Measurements from ENCODE around the gene MORF4L1.
A peak's percentile ranks its signal among the peaks of the same experiment; 100 is the strongest.
"Not testable (repeated sequence)": the region's sequence is repeated elsewhere in the genome, so short reads cannot be mapped to it uniquely, and the experiment has no call there.

The MORF4L1 gene, protein sequence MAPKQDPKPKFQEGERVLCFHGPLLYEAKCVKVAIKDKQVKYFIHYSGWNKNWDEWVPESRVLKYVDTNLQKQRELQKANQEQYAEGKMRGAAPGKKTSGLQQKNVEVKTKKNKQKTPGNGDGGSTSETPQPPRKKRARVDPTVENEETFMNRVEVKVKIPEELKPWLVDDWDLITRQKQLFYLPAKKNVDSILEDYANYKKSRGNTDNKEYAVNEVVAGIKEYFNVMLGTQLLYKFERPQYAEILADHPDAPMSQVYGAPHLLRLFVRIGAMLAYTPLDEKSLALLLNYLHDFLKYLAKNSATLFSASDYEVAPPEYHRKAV

GRCh38 chr15:78872155-78872971, at the start of gene MORF4L1:
Gene MORF4L1 (plus strand): TSS chr15:78872890. CDS start chr15:78873018, 128 bp downstream.
- DNase-seq (ENCODE audit: low read depth in 2 of 2): peak; percentile 93 to 94

GRCh38 chr15:78828920-78829319, 43.8 kb upstream of the MORF4L1 start:
- no peak for DNase-seq (ENCODE audit: low read depth in 2 of 2)

DNA sequence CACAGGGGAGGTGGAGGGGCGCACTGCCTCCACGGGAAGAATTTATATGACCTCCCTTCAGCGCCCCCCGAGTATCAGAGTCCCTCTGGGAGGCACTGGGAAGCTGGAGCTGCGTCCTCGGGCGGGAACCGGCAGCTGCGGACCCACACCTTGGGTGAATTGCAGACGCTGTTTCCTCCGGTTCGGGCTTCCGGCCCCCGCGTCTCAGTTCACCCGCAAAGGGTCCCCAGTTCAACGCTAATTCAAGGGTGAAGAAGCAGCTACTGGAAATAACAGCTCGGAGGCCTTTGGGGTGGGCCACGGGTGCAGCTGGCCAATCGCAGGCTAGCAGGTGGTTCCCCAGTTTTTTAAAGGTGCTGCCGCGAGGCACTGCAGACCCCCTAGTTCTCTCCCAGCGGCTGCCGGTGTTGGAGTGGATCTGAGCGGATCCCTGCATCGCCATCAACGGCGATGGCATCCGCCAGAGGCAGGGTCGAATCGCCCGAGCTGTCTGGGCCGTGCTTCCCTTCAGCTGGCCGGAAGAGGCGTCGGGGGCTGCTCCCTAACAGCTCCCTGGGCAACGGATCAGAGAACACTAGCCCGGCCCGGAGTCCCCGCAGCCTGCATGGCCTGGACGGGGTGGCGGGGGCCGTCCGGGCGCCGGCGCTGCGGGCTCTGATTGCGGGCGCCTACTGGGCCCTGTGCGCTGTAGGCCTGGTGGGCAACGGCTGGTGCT, 42.0 kb upstream of the MORF4L1 start:
- no peak for DNase-seq (ENCODE audit: low read depth in 2 of 2)

GRCh38 chr15:78831229-78832207, 41.2 kb upstream of the MORF4L1 start:
- no peak for DNase-seq (ENCODE audit: low read depth in 2 of 2)

- DNase-seq (ENCODE audit: low read depth in 2 of 2): no peak
These were observed 36.4 kb upstream of the MORF4L1 start for GRCh38 chr15:78836333-78836732.

- DNase-seq (ENCODE audit: low read depth in 2 of 2): no peak
These were observed 35.6 kb upstream of the MORF4L1 start for GRCh38 chr15:78837131-78837530.

DNA sequence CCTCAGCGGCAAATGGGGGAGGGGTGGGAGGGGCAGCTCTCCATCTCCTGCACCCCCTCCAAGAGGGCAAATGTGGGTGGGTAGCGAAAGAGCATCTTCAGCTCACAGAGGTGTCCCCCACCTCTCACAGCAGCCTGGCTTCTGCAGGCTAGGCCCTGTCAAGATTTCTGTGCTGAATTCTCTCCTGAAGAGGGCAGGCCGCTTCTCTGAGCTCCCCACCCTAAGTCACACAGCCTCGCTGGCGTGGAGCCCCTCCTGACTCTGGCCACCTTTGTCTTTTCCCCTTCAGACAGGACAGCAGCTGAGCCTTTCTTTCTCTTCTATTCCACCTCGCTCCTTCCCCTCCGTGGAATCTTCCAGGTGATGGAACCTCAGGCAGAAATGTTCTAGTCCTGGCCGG, 35.1 kb upstream of the MORF4L1 start:
- DNase-seq (ENCODE audit: low read depth in 2 of 2): no peak

- no peak for DNase-seq (ENCODE audit: low read depth in 2 of 2)
These were observed 34.2 kb upstream of the MORF4L1 start for GRCh38 chr15:78838489-78838888.

DNA sequence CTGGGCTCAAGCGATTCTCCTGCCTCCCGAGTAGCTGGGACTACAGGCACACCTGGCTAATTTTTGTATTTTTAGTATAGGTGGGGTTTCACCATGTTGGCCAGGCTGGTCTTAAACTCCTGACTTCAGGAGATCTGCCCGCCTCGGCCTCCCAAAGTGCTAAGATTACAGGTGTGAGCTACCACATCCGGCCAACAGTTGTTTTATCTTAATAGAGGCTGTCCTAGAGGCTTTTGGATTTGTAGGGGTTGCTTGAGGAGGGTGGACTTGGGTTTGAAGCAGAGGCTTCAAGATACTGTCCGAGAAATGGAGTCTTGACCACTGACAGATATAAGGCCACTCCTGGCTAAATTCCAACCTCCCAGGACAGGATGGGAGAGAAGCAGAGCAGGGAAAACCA, 33.5 kb upstream of the MORF4L1 start:
- not testable (repeated sequence) for DNase-seq (ENCODE audit: low read depth in 2 of 2)

DNA sequence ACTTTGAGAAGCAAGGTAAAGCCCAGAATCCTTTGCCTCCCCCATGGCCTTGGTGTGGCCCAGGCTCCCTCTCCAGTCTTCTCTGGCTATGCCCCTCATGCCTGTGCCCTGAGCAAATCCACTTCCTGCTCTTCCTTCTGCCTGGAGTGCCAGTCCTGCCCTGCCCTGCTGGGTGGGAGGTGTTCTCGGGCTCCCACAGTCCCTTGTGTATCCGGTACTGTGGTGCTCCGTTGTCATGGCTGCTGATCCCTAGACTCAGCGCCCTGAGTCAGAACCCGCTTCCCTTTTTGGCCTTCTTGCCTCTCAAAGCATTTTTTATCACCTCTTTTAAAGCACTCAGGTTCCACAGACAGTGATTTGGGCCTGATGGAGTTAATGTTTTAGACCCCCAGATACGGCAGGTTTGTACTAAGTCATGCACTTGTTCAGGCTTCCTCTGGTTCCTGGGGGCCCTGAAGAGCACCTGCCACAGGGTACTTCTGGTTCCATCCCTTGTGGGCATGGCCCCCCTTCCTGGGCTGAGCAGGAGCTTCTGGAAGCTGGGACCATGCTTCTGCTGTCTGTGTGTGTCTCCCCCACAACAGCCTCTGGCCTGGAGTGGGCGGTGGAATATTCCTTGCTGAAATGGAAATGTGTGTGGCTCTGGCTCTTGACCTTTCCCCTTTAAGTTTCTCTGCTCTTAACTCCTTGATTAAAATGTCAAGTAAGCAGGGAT, 31.9 kb upstream of the MORF4L1 start:
- DNase-seq (ENCODE audit: low read depth in 2 of 2): no peak

GRCh38 chr15:78841376-78841706, 31.3 kb upstream of the MORF4L1 start:
- DNase-seq (ENCODE audit: low read depth in 2 of 2): no peak

DNA sequence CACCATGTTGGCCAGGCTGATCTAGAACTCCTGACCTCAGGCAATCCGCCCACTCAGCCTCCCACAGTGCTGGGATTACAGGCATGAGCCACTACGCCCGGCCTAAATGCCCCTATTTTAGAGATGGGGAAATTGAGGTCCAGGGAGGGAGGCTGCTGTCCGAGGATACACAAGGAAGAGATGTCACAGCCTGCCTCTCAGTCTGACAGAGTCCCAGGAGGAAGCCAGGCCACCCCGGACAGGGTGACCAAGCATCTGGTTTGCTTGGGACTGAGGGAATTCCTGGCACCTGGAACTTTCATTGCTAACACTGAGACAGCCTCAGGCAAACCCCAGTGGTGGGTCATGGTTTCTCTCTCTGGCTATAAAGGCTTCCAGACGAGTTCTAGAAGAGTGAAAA, 30.8 kb upstream of the MORF4L1 start:
- DNase-seq (ENCODE audit: low read depth in 2 of 2): no peak

GRCh38 chr15:78842519-78842918, 30.2 kb upstream of the MORF4L1 start:
- no peak for DNase-seq (ENCODE audit: low read depth in 2 of 2)

DNA sequence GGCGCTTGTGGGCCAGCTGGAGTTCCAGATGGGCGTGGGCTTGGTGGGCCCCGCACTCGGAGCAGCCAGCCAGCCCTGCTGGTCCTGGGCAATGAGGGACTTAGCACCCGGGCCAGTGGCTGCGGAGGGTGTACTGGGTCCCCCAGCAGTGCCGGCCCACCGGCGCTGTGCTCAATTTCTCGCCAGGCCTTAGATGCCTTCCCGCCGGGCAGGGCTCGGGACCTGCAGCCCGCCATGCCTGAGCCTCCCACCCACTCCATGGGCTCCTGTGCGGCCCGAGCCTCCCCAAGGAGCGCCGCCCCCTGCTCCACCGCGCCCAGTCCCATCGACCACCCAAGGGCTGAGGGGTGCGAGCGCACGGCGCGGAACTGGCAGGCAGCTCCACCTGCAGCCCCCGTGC, 25.8 kb upstream of the MORF4L1 start:
- not testable (repeated sequence) for DNase-seq (ENCODE audit: low read depth in 2 of 2)

DNA sequence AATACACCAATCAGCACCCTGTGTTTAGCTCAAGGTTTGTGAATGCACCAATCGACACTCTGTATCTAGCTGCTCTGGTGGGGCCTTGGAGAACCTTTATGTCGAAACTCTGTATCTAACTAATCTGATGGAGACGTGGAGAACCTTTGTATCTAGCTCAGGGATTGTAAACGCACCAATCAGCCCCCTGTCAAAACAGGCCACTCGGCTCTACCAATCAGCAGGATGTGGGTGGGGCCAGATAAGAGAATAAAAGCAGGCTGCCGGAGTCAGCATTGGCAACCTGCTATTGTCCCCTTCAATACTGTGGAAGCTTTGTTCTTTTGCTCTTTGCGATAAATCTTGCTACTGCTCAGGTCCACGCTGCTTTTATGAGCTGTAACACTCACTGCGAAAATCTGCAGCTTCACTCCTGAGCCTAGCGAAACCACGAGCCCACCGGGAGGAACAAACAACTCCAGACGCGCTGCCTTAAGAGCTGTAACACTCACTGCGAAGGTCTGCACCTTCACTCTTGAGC, 25.2 kb upstream of the MORF4L1 start:
- DNase-seq (ENCODE audit: low read depth in 2 of 2): not testable (repeated sequence)

GRCh38 chr15:78850352-78850751, 22.3 kb upstream of the MORF4L1 start:
- no peak for DNase-seq (ENCODE audit: low read depth in 2 of 2)

DNA sequence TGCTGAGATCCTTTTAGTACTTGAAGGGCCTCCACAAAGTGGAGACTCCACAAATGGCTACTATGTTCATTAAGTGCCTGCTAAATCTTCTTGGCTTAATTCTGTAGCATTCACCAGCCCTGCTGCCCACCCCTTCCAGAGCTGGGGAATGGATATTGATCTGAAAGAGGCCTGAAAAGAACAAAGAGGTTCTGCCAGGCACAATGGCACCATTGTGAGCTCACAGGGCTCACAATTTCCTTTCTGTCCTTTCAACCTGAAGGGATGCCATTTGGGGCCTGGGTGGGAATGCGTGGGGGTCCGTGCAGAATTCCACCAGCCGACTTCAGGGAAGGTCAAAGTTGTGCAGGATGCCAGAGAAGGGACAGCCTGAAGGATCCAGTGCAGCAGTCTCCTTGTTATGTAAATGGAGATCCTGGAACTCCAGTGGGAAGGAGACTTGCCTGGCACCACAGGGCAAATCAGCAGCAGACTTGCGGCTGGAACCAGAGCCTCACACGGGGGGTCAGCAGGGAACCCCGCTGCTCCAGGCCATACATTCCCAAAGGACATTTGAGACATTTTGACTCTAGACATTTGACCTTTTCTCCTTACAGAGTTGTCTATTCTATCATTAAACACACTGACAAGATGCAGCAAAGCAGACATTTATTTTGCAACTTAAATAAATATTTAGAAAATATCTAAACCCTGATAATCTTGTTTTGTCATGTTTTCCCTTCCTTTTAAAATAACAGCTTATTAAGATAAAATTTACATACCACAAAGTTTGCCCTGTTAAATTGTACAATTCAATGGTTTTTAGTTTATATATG, 21.5 kb upstream of the MORF4L1 start:
- no peak for DNase-seq (ENCODE audit: low read depth in 2 of 2)

DNA sequence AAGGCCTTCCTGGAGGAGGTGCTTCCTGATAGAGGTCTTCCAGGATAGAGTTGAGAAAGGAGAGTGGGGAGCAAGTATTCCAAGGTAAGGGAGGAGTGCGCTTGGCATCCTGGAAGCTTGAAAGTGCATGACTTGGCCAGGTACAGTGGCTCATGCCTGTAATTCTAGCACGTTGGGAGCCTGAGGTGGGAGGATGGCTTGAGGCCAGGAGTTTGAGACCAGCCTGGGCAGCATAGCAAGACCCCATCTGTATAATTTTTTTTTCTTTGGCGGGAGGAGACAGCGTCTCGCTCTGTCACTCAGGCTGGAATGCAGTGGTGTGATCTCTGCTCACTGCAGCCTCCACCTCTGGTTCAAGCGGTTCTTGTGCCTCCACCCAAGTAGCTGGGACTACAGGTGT, 19.2 kb upstream of the MORF4L1 start:
- no peak for DNase-seq (ENCODE audit: low read depth in 2 of 2)

- no peak for DNase-seq (ENCODE audit: low read depth in 2 of 2)
These were observed 17.8 kb upstream of the MORF4L1 start for GRCh38 chr15:78854833-78855372.

All from fibroblast of skin of left biceps (primary cell).